B cell (primary cell): ENCODE results near the gene TPCN1. TPM values are rescaled to one million over a fixed set of nuclear protein-coding genes. Genes with fewer than 3 reads are reported as not detected.

ENCODE experiments used
- ATAC-seq: fragments of 200-7000 bp; cut with Tn5 transposase; one replicate; pipeline ENCODE4 v1.10.0; 2021; ENCODE audit warnings: low read depth, mild to moderate bottlenecking, moderate number of reproducible peaks, moderate library complexity
- CTCF ChIA-PET: fragments of 350-600 bp; sonication (Branson Sonifier 250); formaldehyde crosslinking; loops from one replicate; lab custom pipeline; 2021; ENCODE audit warnings: antibody characterized with exemption, inconsistent platforms; lab: Charles Lee
- POLR2A ChIA-PET: fragments of 350-600 bp; sonication (Branson Sonifier 250); formaldehyde crosslinking; loops from one replicate; lab custom pipeline; 2021; ENCODE audit warnings: antibody characterized with exemption; lab: Charles Lee
- DNase-seq: peaks from one replicate; pipeline ENCODE4 v3.0.0; 2013
- H2AFZ ChIP-seq: 2 replicates; pipeline ENCODE4 v1.6.1; 2012; ENCODE audit warnings: mild to moderate bottlenecking, low read depth, low read length; ENCODE audit not compliant: insufficient read depth, poor library complexity, severe bottlenecking
- H3K27ac ChIP-seq, 2 donors: 1 replicate in 1 of 2; 2 replicates in 1 of 2; pipeline ENCODE4 v1.5.1; 2012 to 2013; ENCODE audit warnings: low read length in 2 of 2, mild to moderate bottlenecking in 2 of 2, moderate library complexity in 1 of 2
- H3K27me3 ChIP-seq, 4 experiments: fragments of 200-600 bp in 1 of 4; sonication (generic) in 1 of 4; replicated peaks in 1 of 4; 1 replicate in 2 of 4; 2 replicates in 2 of 4; pipeline versions ENCODE4 v1.6.1 to v1.7.0; 2013 to 2016; ENCODE audit warnings: low read length in 3 of 4, mild to moderate bottlenecking in 2 of 4, mixed read lengths in 1 of 4, moderate library complexity in 1 of 4; ENCODE audit not compliant: insufficient read depth in 4 of 4, control insufficient read depth in 3 of 4; ENCODE audit errors: control extremely low read depth in 1 of 4
- H3K36me3 ChIP-seq, 2 experiments: replicated peaks in 1 of 2; 1 replicate in 1 of 2; 2 replicates in 1 of 2; pipeline versions ENCODE4 v1.6.1 to v1.7.1; 2013; ENCODE audit warnings: low read length in 1 of 2; ENCODE audit not compliant: insufficient read depth in 2 of 2, control insufficient read depth in 1 of 2; ENCODE audit errors: control extremely low read depth in 1 of 2, extremely low read depth in 1 of 2
- H3K4me1 ChIP-seq, 2 donors: fragments of 200-600 bp in 1 of 2; sonication (generic) in 1 of 2; 1 replicate in 1 of 2; 2 replicates in 1 of 2; pipeline versions ENCODE4 v1.5.1 to v1.6.1; 2013 to 2017; ENCODE audit warnings: low read length in 2 of 2; ENCODE audit not compliant: control insufficient read depth in 2 of 2, insufficient read depth in 2 of 2
- H3K4me2 ChIP-seq: replicated peaks from 2 replicates; pipeline ENCODE3; 2012; ENCODE audit warnings: mild to moderate bottlenecking, low read depth, low read length; ENCODE audit not compliant: poor library complexity, severe bottlenecking
- H3K4me3 ChIP-seq, 5 experiments: fragments of 200-600 bp in 1 of 5; sonication (generic) in 1 of 5; 1 replicate in 3 of 5; 2 replicates in 2 of 5; pipeline versions ENCODE4 v1.5.1 to v1.7.0; 2011 to 2016; ENCODE audit warnings: low read length in 4 of 5, mild to moderate bottlenecking in 4 of 5, low read depth in 2 of 5, control low read depth in 1 of 5, moderate library complexity in 1 of 5; ENCODE audit not compliant: insufficient read depth in 1 of 5; ENCODE audit errors: control extremely low read depth in 1 of 5, extremely low read depth in 1 of 5
- H3K79me2 ChIP-seq: fragments of 200-600 bp; sonication (generic); one replicate; pipeline ENCODE4 v1.6.0; 2016; ENCODE audit warnings: low read length; ENCODE audit not compliant: control insufficient read depth, insufficient read depth
- H3K9ac ChIP-seq: fragments of 200-600 bp; sonication (generic); 2 replicates; pipeline ENCODE4 v1.6.1; 2017; ENCODE audit warnings: mild to moderate bottlenecking, low read length, moderate library complexity
- H3K9me3 ChIP-seq, 3 donors: one replicate each; pipeline versions ENCODE4 v1.6.1 to v1.7.1; 2013; ENCODE audit warnings: low read length in 2 of 3; ENCODE audit not compliant: control insufficient read depth in 2 of 3, insufficient read depth in 1 of 3; ENCODE audit errors: control extremely low read depth in 1 of 3
- H4K20me1 ChIP-seq: 2 replicates; pipeline ENCODE4 v1.6.0; 2012; ENCODE audit warnings: mild to moderate bottlenecking, low read length; ENCODE audit not compliant: insufficient read depth, control insufficient read depth, poor library complexity, severe bottlenecking
- H3K27ac Mint-ChIP-seq: one replicate; pipeline ENCODE4 v1.8.0; 2021; ENCODE audit warnings: mixed read lengths
- H3K27me3 Mint-ChIP-seq: one replicate; pipeline ENCODE4 v1.8.0; 2021; ENCODE audit warnings: mixed read lengths
- H3K4me1 Mint-ChIP-seq: one replicate; pipeline ENCODE4 v1.8.0; 2021; ENCODE audit warnings: mixed read lengths
- H3K4me3 Mint-ChIP-seq: one replicate; pipeline ENCODE4 v1.8.0; 2021; ENCODE audit warnings: mixed read lengths
- H3K9me3 Mint-ChIP-seq: one replicate; pipeline ENCODE4 v1.8.0; 2022; ENCODE audit warnings: mixed read lengths; ENCODE audit not compliant: insufficient read depth
- CTCF ChIP-seq: fragments of 200-600 bp; IDR thresholded peaks from one replicate; pipeline ENCODE4 v1.8.0; 2022; ENCODE audit warnings: antibody characterized with exemption, mild to moderate bottlenecking
- EZH2 ChIP-seq: IDR thresholded peaks from 2 replicates; pipeline ENCODE4 v1.6.1; 2012; ENCODE audit warnings: borderline replicate concordance, low read depth, mild to moderate bottlenecking, moderate library complexity, low read length; ENCODE audit not compliant: insufficient read depth, poor library complexity, severe bottlenecking
- WGBS: methylation state at CpG from one replicate; pipeline ENCODE4 v1.1.5; 2013; ENCODE audit warnings: missing lambda C conversion rate; ENCODE audit not compliant: insufficient coverage; 5-methylcytosine and 5-hydroxymethylcytosine counted together
- intact Hi-C: fragments of 100-400 bp; cut with micrococcal nuclease; formaldehyde crosslinking; loops from one replicate; pipeline ENCODE4 v1.10.0; 2022
- polyA plus RNA-seq: library from polyadenylated mRNA; depleted of rRNA; stranded (reverse); fragments of >200 nt; gene quantifications from 2 replicates; pipeline ENCODE4 v1.2.3, GENCODE V29; 2012
- total RNA-seq, 2 donors: library from RNA; stranded (reverse); fragments of 120-200 nt in 1 of 2; gene quantifications; 1 replicate in 1 of 2; 2 replicates in 1 of 2; pipeline versions ENCODE4 v1.2.3 to v1.2.4, GENCODE V29; 2013 to 2022

TPCN1 gene
- total and polyA plus RNA-seq, 2 donors (not counting 1 experiment from before 2014, with no cell fraction given), result 80.8 to 258 TPM

- 92% methylated on average over 10 of the region's 12 CpGs for WGBS
- H3K9me3 Mint-ChIP-seq, result no peaks in the 10 kb centered on the region
Measured at GRCh38 chr12:113269257-113269943, 48.1 kb downstream of the TPCN1 start.

More at GRCh38 chr12:113269257-113269943, 48.1 kb downstream of the TPCN1 start:
- Histone ChIP-seq H3K27me3 (no peaks in the 10 kb centered on the region), H3K27ac (no peak overlapping the region), H3K4me1 (no peaks in the 10 kb centered on the region), H3K4me2 (no peak overlapping the region), H2AFZ (no peak overlapping the region), H3K9me3 (no peaks in the 10 kb centered on the region), H3K36me3 (peaks cover 0 to 68% of the 10 kb centered on the region in 2 experiments), H4K20me1 (no peaks in the 10 kb centered on the region), H3K9ac (no peak overlapping the region), H3K79me2 (no peaks in the 10 kb centered on the region), H3K4me3 (no peak overlapping the region)
- no peak for TF ChIP-seq CTCF
- no peak for TF ChIP-seq EZH2
- Mint-ChIP-seq H3K27ac (no peak overlapping the region), H3K4me1 (no peaks in the 10 kb centered on the region), H3K4me3 (no peak overlapping the region), H3K27me3 (no peaks in the 10 kb centered on the region)
- no peak for DNase-seq
- ATAC-seq, result no peak
- ChIA-PET POLR2A (no interaction called here), CTCF (interaction anchor here (1.2 kb wide), 1 partner anchor 96 kb away, joined by 3 read pairs; no protein-coding TSS in a partner anchor)
- intact Hi-C loops, result no loop called here
